Keratinocyte (primary cell): ENCODE results near the gene PABPN1L. TPM values are rescaled to one million over a fixed set of nuclear protein-coding genes. Genes with fewer than 3 reads are reported as not detected.

Source experiments
- DNase-seq: peaks from one replicate; pipeline ENCODE4 v3.0.0-alpha.2; 2011; ENCODE audit warnings: low read depth, missing footprints, low spot score
- FAIRE-seq: peaks from 2 replicates; lab custom pipeline; 2011; peaks lifted over from hg19 to GRCh38; lab: Jason Lieb, UNC
- H2AFZ ChIP-seq: 2 replicates; pipeline ENCODE4 v1.6.0; 2012; ENCODE audit warnings: low read length, control low read depth, inconsistent platforms; ENCODE audit not compliant: control insufficient read depth
- H3K27ac ChIP-seq: 2 replicates; pipeline ENCODE4 v1.5.1; 2011; ENCODE audit warnings: low read length; ENCODE audit not compliant: control insufficient read depth, insufficient read depth
- H3K27me3 ChIP-seq: 3 replicates; pipeline ENCODE4 v1.6.0; 2011; ENCODE audit warnings: low read length; ENCODE audit not compliant: control insufficient read depth, insufficient read depth; ENCODE audit errors: extremely low read depth
- H3K36me3 ChIP-seq, 2 experiments: 2 replicates in 1 of 2; 3 replicates in 1 of 2; pipeline ENCODE4 v1.5.1; 2011; ENCODE audit warnings: low read length in 2 of 2, mild to moderate bottlenecking in 1 of 2; ENCODE audit not compliant: control insufficient read depth in 2 of 2, insufficient read depth in 2 of 2; ENCODE audit errors: extremely low read depth in 1 of 2
- H3K4me1 ChIP-seq: 3 replicates; pipeline ENCODE4 v1.5.1; 2011; ENCODE audit warnings: low read length; ENCODE audit not compliant: control insufficient read depth, insufficient read depth; ENCODE audit errors: extremely low read depth
- H3K4me2 ChIP-seq: 3 replicates; pipeline ENCODE4 v1.6.0; 2011; ENCODE audit warnings: low read depth, low read length; ENCODE audit not compliant: control insufficient read depth, insufficient read depth; ENCODE audit errors: extremely low read depth
- H3K4me3 ChIP-seq, 3 experiments: fragments of 200-600 bp in 1 of 3; sonication (generic) in 1 of 3; 2 replicates in 2 of 3; 3 replicates in 1 of 3; pipeline ENCODE4 v1.5.1; 2011 to 2016; ENCODE audit warnings: low read length in 3 of 3, mild to moderate bottlenecking in 3 of 3, control low read depth in 2 of 3, inconsistent platforms in 1 of 3, low read depth in 1 of 3, mixed read lengths in 1 of 3, mixed run types in 1 of 3, moderate library complexity in 1 of 3; ENCODE audit not compliant: control insufficient read depth in 2 of 3, insufficient read depth in 2 of 3; ENCODE audit errors: extremely low read depth in 1 of 3
- H3K79me2 ChIP-seq: 2 replicates; pipeline ENCODE4 v1.6.0; 2012; ENCODE audit warnings: low read length; ENCODE audit not compliant: control insufficient read depth, insufficient read depth
- H3K9ac ChIP-seq: 3 replicates; pipeline ENCODE4 v1.6.0; 2011; ENCODE audit warnings: low read length; ENCODE audit not compliant: control insufficient read depth, insufficient read depth; ENCODE audit errors: extremely low read depth
- H3K9me1 ChIP-seq: 3 replicates; pipeline ENCODE4 v1.6.0; 2011; ENCODE audit warnings: low read length; ENCODE audit not compliant: control insufficient read depth, insufficient read depth; ENCODE audit errors: extremely low read depth
- H3K9me3 ChIP-seq: 2 replicates; pipeline ENCODE4 v1.5.1; 2012; ENCODE audit warnings: low read depth, low read length; ENCODE audit not compliant: control insufficient read depth
- H4K20me1 ChIP-seq: 3 replicates; pipeline ENCODE4 v1.6.0; 2011; ENCODE audit warnings: low read length; ENCODE audit not compliant: control insufficient read depth, insufficient read depth; ENCODE audit errors: extremely low read depth
- EZH2 ChIP-seq: IDR thresholded peaks from one replicate; pipeline ENCODE4 v1.6.1; 2012; ENCODE audit warnings: inconsistent platforms, mild to moderate bottlenecking, low read length, moderate library complexity
- dilution Hi-C: fragments of 300-500 bp; cut with MboI; formaldehyde crosslinking; loops from one replicate; pipeline ENCODE4 v1.7.0; 2020; ENCODE audit warnings: low sequenced_read_pairs; ENCODE audit not compliant: extremely low pct_ligation_motif_present
- polyA plus RNA-seq, 5 experiments: library from polyadenylated mRNA; depleted of rRNA in 3 of 5; stranded (reverse) in 3 of 5; stranded (forward) in 1 of 5; unstranded in 1 of 5; fragments of >200 nt; gene quantifications; 1 replicate in 1 of 5; 2 replicates in 3 of 5; 3 replicates in 1 of 5; pipeline versions ENCODE4 v1.2.1 to v1.2.3, GENCODE V29; 2011 to 2012; ENCODE audit warnings: missing spikeins in 2 of 5, low read depth in 1 of 5, low replicate concordance in 1 of 5
- TF ChIP-seq, protein P1 (sequence below), 3 experiments: IDR thresholded peaks in 1 of 3; conservative IDR thresholded peaks in 1 of 3; optimal IDR thresholded peaks in 1 of 3; 2 replicates in 2 of 3; 3 replicates in 1 of 3; pipeline versions ENCODE3 to v1.5.1; 2011; ENCODE audit warnings: low read length in 3 of 3, mild to moderate bottlenecking in 3 of 3, moderate library complexity in 2 of 3, control low read depth in 1 of 3, inconsistent platforms in 1 of 3; ENCODE audit not compliant: insufficient read depth in 2 of 3; ENCODE audit errors: extremely low read depth in 1 of 3

Gene PABPN1L
- polyA plus RNA-seq, 1 donor (not counting 4 experiments of a cell fraction or from before 2014, with no cell fraction given): not detected

GRCh38 chr16:88818575-88818874, 47.9 kb downstream of the PABPN1L start:
- no peak overlapping the region for H2AFZ ChIP-seq
- no peak for FAIRE-seq
- H4K20me1 ChIP-seq: no peaks in the 10 kb centered on the region
- dilution Hi-C loops: no loop called here
- no peak for DNase-seq
- no peak for TF ChIP-seq EZH2
- TF ChIP-seq, protein P1, sequence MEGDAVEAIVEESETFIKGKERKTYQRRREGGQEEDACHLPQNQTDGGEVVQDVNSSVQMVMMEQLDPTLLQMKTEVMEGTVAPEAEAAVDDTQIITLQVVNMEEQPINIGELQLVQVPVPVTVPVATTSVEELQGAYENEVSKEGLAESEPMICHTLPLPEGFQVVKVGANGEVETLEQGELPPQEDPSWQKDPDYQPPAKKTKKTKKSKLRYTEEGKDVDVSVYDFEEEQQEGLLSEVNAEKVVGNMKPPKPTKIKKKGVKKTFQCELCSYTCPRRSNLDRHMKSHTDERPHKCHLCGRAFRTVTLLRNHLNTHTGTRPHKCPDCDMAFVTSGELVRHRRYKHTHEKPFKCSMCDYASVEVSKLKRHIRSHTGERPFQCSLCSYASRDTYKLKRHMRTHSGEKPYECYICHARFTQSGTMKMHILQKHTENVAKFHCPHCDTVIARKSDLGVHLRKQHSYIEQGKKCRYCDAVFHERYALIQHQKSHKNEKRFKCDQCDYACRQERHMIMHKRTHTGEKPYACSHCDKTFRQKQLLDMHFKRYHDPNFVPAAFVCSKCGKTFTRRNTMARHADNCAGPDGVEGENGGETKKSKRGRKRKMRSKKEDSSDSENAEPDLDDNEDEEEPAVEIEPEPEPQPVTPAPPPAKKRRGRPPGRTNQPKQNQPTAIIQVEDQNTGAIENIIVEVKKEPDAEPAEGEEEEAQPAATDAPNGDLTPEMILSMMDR (optimal IDR thresholded peaks at IDR 0.05 in 1 of 3, IDR thresholded peaks at IDR 0.05 in 1 of 3, conservative IDR thresholded peaks at IDR 0.05 in 1 of 3; ENCODE audit: extremely low read depth in 1 of 3, insufficient read depth in 2 of 3, low read length in 3 of 3): no peak
- H3K9me3 ChIP-seq: no peaks in the 10 kb centered on the region
- H3K9me1 ChIP-seq: no peaks in the 10 kb centered on the region
- peaks cover 0 to 9% of the 10 kb centered on the region in 2 experiments for H3K36me3 ChIP-seq
- no peaks in the 10 kb centered on the region for H3K79me2 ChIP-seq
- H3K4me1 ChIP-seq: peaks cover 12% of the 10 kb centered on the region
- H3K27me3 ChIP-seq: no peaks in the 10 kb centered on the region
- H3K4me3 ChIP-seq: no peak overlapping the region
- H3K9ac ChIP-seq: no peak overlapping the region
- no peak overlapping the region for H3K4me2 ChIP-seq
- no peak overlapping the region for H3K27ac ChIP-seq

- Histone ChIP-seq H3K27me3 (no peaks in the 10 kb centered on the region), H3K27ac (no peak overlapping the region), H2AFZ (no peak overlapping the region), H3K4me1 (peaks cover 12% of the 10 kb centered on the region), H3K79me2 (no peaks in the 10 kb centered on the region), H4K20me1 (no peaks in the 10 kb centered on the region), H3K4me2 (no peak overlapping the region), H3K9ac (no peak overlapping the region), H3K36me3 (peaks cover 0 to 9% of the 10 kb centered on the region in 2 experiments), H3K9me3 (no peaks in the 10 kb centered on the region), H3K4me3 (no peak overlapping the region), H3K9me1 (no peaks in the 10 kb centered on the region)
- dilution Hi-C loops: no loop called here
- FAIRE-seq (no peak), DNase-seq (no peak)
- TF ChIP-seq EZH2: no peak
- TF ChIP-seq, protein P1 (optimal IDR thresholded peaks at IDR 0.05 in 1 of 3, IDR thresholded peaks at IDR 0.05 in 1 of 3, conservative IDR thresholded peaks at IDR 0.05 in 1 of 3; ENCODE audit: extremely low read depth in 1 of 3, insufficient read depth in 2 of 3, low read length in 3 of 3): no peak
These were observed 48.5 kb downstream of the PABPN1L start for GRCh38 chr16:88817785-88818574.
